ENCODE data around the gene COL7A1.

DNA sequence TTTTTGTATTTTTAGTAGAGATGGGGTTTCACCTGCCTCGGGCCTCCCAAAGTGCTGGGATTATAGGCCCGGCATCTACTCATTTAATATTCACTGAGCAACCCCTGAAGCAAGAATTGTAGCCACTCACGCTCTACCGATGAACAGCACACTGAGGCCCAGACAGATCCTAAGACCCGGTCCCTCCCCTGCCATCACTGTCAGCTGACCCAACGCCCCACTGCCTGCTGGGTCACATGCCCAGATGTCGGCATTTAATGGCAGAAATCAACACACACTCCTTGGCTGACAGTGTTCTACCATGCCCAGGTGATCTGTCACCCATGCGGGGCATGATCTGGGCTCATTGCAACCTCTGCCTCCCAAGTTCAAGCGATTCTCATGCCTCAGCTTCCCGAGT is 29.6 kb upstream of the COL7A1 start:
- TF ChIP-seq, protein P1, sequence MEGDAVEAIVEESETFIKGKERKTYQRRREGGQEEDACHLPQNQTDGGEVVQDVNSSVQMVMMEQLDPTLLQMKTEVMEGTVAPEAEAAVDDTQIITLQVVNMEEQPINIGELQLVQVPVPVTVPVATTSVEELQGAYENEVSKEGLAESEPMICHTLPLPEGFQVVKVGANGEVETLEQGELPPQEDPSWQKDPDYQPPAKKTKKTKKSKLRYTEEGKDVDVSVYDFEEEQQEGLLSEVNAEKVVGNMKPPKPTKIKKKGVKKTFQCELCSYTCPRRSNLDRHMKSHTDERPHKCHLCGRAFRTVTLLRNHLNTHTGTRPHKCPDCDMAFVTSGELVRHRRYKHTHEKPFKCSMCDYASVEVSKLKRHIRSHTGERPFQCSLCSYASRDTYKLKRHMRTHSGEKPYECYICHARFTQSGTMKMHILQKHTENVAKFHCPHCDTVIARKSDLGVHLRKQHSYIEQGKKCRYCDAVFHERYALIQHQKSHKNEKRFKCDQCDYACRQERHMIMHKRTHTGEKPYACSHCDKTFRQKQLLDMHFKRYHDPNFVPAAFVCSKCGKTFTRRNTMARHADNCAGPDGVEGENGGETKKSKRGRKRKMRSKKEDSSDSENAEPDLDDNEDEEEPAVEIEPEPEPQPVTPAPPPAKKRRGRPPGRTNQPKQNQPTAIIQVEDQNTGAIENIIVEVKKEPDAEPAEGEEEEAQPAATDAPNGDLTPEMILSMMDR (IDR thresholded peaks at IDR 0.05 in 8 of 11, conservative IDR thresholded peaks at IDR 0.05 in 3 of 11), result no peak
- TF ChIP-seq POLR2A (IDR thresholded peaks at IDR 0.05) (no peak), POLR2AphosphoS5 (IDR thresholded peaks at IDR 0.05) (no peak)
